Epithelial cell of proximal tubule (primary cell): ENCODE data around the gene BST1. TPM values are rescaled to one million over a fixed set of nuclear protein-coding genes. Genes with fewer than 3 reads are reported as not detected.

Experiments used
- DNase-seq: peaks from one replicate; pipeline ENCODE4 v3.0.0-alpha.2; 2011; ENCODE audit warnings: low read depth
- H3K4me3 ChIP-seq: 2 replicates; pipeline ENCODE4 v1.5.1; 2011; ENCODE audit warnings: low read depth, mild to moderate bottlenecking, low read length
- CTCF ChIP-seq: conservative IDR thresholded peaks from 2 replicates; pipeline ENCODE4 v1.5.1; 2012; ENCODE audit warnings: low read depth, mild to moderate bottlenecking, low read length
- total RNA-seq: library from RNA; depleted of rRNA; stranded (reverse); fragments of >200 nt; gene quantifications from 2 replicates; pipeline ENCODE4 v1.2.3, GENCODE V29; 2015

BST1 gene
- total RNA-seq, 1 donor from 2014 or later: 13.0 TPM

- DNase-seq: no peak
- H3K4me3 ChIP-seq: no peak overlapping the region
- no peak for TF ChIP-seq CTCF
Observed at GRCh38 chr4:15740764-15741404, 38.0 kb downstream of the BST1 start.

GRCh38 chr4:15742083-15742582 is 39.3 kb downstream of the BST1 start:
- TF ChIP-seq CTCF: no peak
- no peak overlapping the region for H3K4me3 ChIP-seq

GRCh38 chr4:15742637-15743036 is 39.8 kb downstream of the BST1 start:
- no peak overlapping the region for H3K4me3 ChIP-seq
- TF ChIP-seq CTCF: no peak
- no peak for DNase-seq

More at GRCh38 chr4:15742083-15742582, 39.3 kb downstream of the BST1 start:
- no peak for DNase-seq

- H3K4me3 ChIP-seq: no peak overlapping the region
- DNase-seq: no peak
- no peak for TF ChIP-seq CTCF
Observed at GRCh38 chr4:15744016-15744545, 41.2 kb downstream of the BST1 start.

- no peak for TF ChIP-seq CTCF
- DNase-seq: no peak
- no peak overlapping the region for H3K4me3 ChIP-seq
Observed at GRCh38 chr4:15746110-15746509, 43.2 kb downstream of the BST1 start.

- no peak overlapping the region for H3K4me3 ChIP-seq
- no peak for DNase-seq
- TF ChIP-seq CTCF: no peak
Observed at GRCh38 chr4:15749001-15749400, 46.1 kb downstream of the BST1 start.

- no peak for TF ChIP-seq CTCF
- no peak overlapping the region for H3K4me3 ChIP-seq
- no peak for DNase-seq
Observed at GRCh38 chr4:15751153-15751552, 48.3 kb downstream of the BST1 start.
